Mesenchymal stem cell (in vitro differentiated cells and primary cell): Measurements from ENCODE around the gene BPIFB1.

Experiments used
- DNase-seq: peaks from one replicate; pipeline ENCODE4 v3.0.0-alpha.2; 2013
- H2AFZ ChIP-seq: one replicate; pipeline ENCODE4 v1.6.1; 2013; ENCODE audit warnings: low read depth, mild to moderate bottlenecking, control low read depth, inconsistent platforms, low read length, moderate library complexity
- H2AK5ac ChIP-seq: 2 replicates; pipeline ENCODE4 v1.6.1; 2013; ENCODE audit warnings: low read length, moderate library complexity, mild to moderate bottlenecking, inconsistent platforms; ENCODE audit not compliant: severe bottlenecking
- H2BK120ac ChIP-seq: one replicate; pipeline ENCODE4 v1.6.1; 2013; ENCODE audit warnings: low read depth, mild to moderate bottlenecking, inconsistent platforms, low read length, moderate library complexity
- H2BK12ac ChIP-seq, 2 experiments: one replicate each; pipeline ENCODE4 v1.6.1; 2013; ENCODE audit warnings: inconsistent platforms in 2 of 2, low read length in 2 of 2, mild to moderate bottlenecking in 2 of 2, moderate library complexity in 2 of 2, control low read depth in 1 of 2
- H2BK15ac ChIP-seq: one replicate; pipeline ENCODE4 v1.6.1; 2013; ENCODE audit warnings: mild to moderate bottlenecking, low read depth, inconsistent platforms; ENCODE audit not compliant: poor library complexity, severe bottlenecking
- H2BK5ac ChIP-seq: 2 replicates; pipeline ENCODE4 v1.6.1; 2013; ENCODE audit warnings: low read depth, mild to moderate bottlenecking, low read length, control low read depth, inconsistent platforms; ENCODE audit not compliant: poor library complexity, severe bottlenecking
- H3K14ac ChIP-seq, 2 experiments: one replicate each; pipeline ENCODE4 v1.6.1; 2013; ENCODE audit warnings: inconsistent platforms in 2 of 2, low read length in 2 of 2, control low read depth in 1 of 2, mild to moderate bottlenecking in 1 of 2, moderate library complexity in 1 of 2
- H3K18ac ChIP-seq, 2 experiments: one replicate each; pipeline ENCODE4 v1.6.1; 2013; ENCODE audit warnings: inconsistent platforms in 2 of 2, low read length in 2 of 2, control low read depth in 1 of 2, low read depth in 1 of 2, mild to moderate bottlenecking in 1 of 2
- H3K23ac ChIP-seq, 2 experiments: one replicate each; pipeline ENCODE4 v1.6.1; 2013; ENCODE audit warnings: inconsistent platforms in 2 of 2, low read length in 2 of 2, mild to moderate bottlenecking in 2 of 2, moderate library complexity in 2 of 2, control low read depth in 1 of 2
- H3K27ac ChIP-seq: 2 replicates; pipeline ENCODE4 v1.5.1; 2013; ENCODE audit warnings: mild to moderate bottlenecking, moderate library complexity, low read length, control low read depth, inconsistent platforms; ENCODE audit not compliant: poor library complexity, severe bottlenecking
- H3K27me3 ChIP-seq, 2 experiments: 2 replicates each; pipeline versions ENCODE4 v1.6.1 to v1.7.0; 2013; ENCODE audit warnings: low read length in 2 of 2, mild to moderate bottlenecking in 2 of 2, moderate library complexity in 2 of 2, control low read depth in 1 of 2, inconsistent platforms in 1 of 2; ENCODE audit not compliant: control insufficient read depth in 1 of 2, insufficient read depth in 1 of 2
- H3K36me3 ChIP-seq, 2 experiments: 2 replicates each; pipeline versions ENCODE4 v1.6.1 to v1.7.0; 2013; ENCODE audit warnings: low read length in 2 of 2, control low read depth in 1 of 2, inconsistent platforms in 1 of 2, low read depth in 1 of 2, mild to moderate bottlenecking in 1 of 2; ENCODE audit not compliant: insufficient read depth in 2 of 2, control insufficient read depth in 1 of 2
- H3K4ac ChIP-seq, 2 experiments: one replicate each; pipeline ENCODE4 v1.6.1; 2013; ENCODE audit warnings: inconsistent platforms in 2 of 2, low read length in 2 of 2, mild to moderate bottlenecking in 2 of 2, moderate library complexity in 2 of 2, control low read depth in 1 of 2, low read depth in 1 of 2
- H3K4me1 ChIP-seq: 2 replicates; pipeline ENCODE4 v1.6.1; 2013; ENCODE audit warnings: low read depth, low read length, control low read depth; ENCODE audit not compliant: control insufficient read depth, insufficient read depth
- H3K4me2 ChIP-seq: 2 replicates; pipeline ENCODE4 v1.6.1; 2013; ENCODE audit warnings: low read length, mild to moderate bottlenecking, inconsistent platforms; ENCODE audit not compliant: poor library complexity, severe bottlenecking
- H3K4me3 ChIP-seq, 2 experiments: 2 replicates each; pipeline versions ENCODE4 v1.5.1 to v1.7.0; 2013; ENCODE audit warnings: low read length in 2 of 2, mild to moderate bottlenecking in 2 of 2, control low read depth in 1 of 2, low read depth in 1 of 2; ENCODE audit not compliant: insufficient read depth in 1 of 2
- H3K79me1 ChIP-seq: replicated peaks from 2 replicates; pipeline ENCODE4 v1.6.1; 2013; ENCODE audit warnings: mild to moderate bottlenecking, control low read depth, low read length, inconsistent platforms; ENCODE audit not compliant: poor library complexity, severe bottlenecking
- H3K9ac ChIP-seq: 2 replicates; pipeline ENCODE4 v1.7.0; 2013; ENCODE audit warnings: mild to moderate bottlenecking, low read length, moderate library complexity
- H3K9me3 ChIP-seq: 2 replicates; pipeline ENCODE4 v1.7.0; 2013; ENCODE audit warnings: mild to moderate bottlenecking, low read length; ENCODE audit not compliant: control insufficient read depth
- H4K8ac ChIP-seq: one replicate; pipeline ENCODE4 v1.6.1; 2013; ENCODE audit warnings: inconsistent platforms, mild to moderate bottlenecking, low read length, moderate library complexity
- H4K91ac ChIP-seq: one replicate; pipeline ENCODE4 v1.6.1; 2013; ENCODE audit warnings: mild to moderate bottlenecking, low read length, inconsistent platforms
- WGBS: methylation state at CpG from one replicate; pipeline ENCODE4 v1.1.7; 2013; ENCODE audit warnings: mixed read lengths; 5-methylcytosine and 5-hydroxymethylcytosine counted together

Gene BPIFB1

GRCh38 chr20:33259371-33259770, 23.6 kb upstream of the BPIFB1 start:
- no peak overlapping the region for H4K91ac ChIP-seq
- H2BK15ac ChIP-seq = no peak overlapping the region
- no peak overlapping the region for H2BK12ac ChIP-seq
- H3K18ac ChIP-seq = no peak overlapping the region
- no peaks in the 10 kb centered on the region for H3K4me1 ChIP-seq
- no peak overlapping the region for H2AFZ ChIP-seq
- H3K9me3 ChIP-seq = no peaks in the 10 kb centered on the region
- no peaks in the 10 kb centered on the region for H3K79me1 ChIP-seq
- no peak overlapping the region for H2AK5ac ChIP-seq
- WGBS = 79% methylated on average over 5 of the region's 5 CpGs
- no peak overlapping the region for H3K4me3 ChIP-seq
- no peak overlapping the region for H3K14ac ChIP-seq
- H3K9ac ChIP-seq = no peak overlapping the region
- no peak overlapping the region for H2BK5ac ChIP-seq
- H3K4ac ChIP-seq = no peak overlapping the region
- DNase-seq = no peak
- no peaks in the 10 kb centered on the region for H3K36me3 ChIP-seq
- H3K27me3 ChIP-seq = peaks cover under 1 to 17% of the 10 kb centered on the region in 2 experiments
- H2BK120ac ChIP-seq = no peak overlapping the region
- no peak overlapping the region for H3K23ac ChIP-seq
- no peak overlapping the region for H3K27ac ChIP-seq
- no peak overlapping the region for H4K8ac ChIP-seq
- H3K4me2 ChIP-seq = no peak overlapping the region

DNA sequence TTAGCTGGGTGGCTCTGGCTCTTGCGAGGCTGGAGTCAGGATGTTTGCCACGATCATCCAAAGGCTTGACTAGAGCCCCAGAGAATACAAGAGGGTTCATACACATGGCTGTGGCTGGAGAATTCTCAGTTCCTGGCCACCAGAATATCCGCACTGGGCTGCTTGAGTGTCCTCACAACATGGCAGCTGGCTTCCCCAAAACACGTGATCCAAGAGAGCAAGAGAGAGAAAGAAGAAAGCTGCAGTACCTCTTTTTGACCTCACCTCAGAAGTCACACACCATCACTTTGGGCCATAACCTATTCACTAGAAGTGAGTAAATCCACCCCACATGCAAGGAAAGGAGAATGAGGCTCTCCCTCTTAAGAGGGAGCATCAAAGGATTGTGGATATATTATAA, 21.5 kb upstream of the BPIFB1 start:
- H4K8ac ChIP-seq = no peak overlapping the region
- no peak overlapping the region for H3K18ac ChIP-seq
- no peak overlapping the region for H3K23ac ChIP-seq
- peaks cover 5 to 21% of the 10 kb centered on the region in 2 experiments for H3K27me3 ChIP-seq
- no peak overlapping the region for H3K14ac ChIP-seq
- H3K36me3 ChIP-seq = no peaks in the 10 kb centered on the region
- no peak overlapping the region for H2AK5ac ChIP-seq
- H2BK120ac ChIP-seq = no peak overlapping the region
- no peak overlapping the region for H2BK5ac ChIP-seq
- H3K4me2 ChIP-seq = no peak overlapping the region
- no peak overlapping the region for H3K4me3 ChIP-seq
- H3K27ac ChIP-seq = no peak overlapping the region
- no peaks in the 10 kb centered on the region for H3K9me3 ChIP-seq
- no peak overlapping the region for H2BK12ac ChIP-seq
- H3K9ac ChIP-seq = peak overlapping the region; percentile 71
- no peak overlapping the region for H2AFZ ChIP-seq
- no peaks in the 10 kb centered on the region for H3K79me1 ChIP-seq
- no peak overlapping the region for H3K4ac ChIP-seq
- no peaks in the 10 kb centered on the region for H3K4me1 ChIP-seq
- 67% methylated on average over 3 of the region's 4 CpGs for WGBS
- DNase-seq = no peak
- H4K91ac ChIP-seq = no peak overlapping the region
- no peak overlapping the region for H2BK15ac ChIP-seq

- Histone ChIP-seq H3K14ac (no peak overlapping the region), H4K91ac (no peak overlapping the region), H2BK120ac (no peak overlapping the region), H3K4me2 (no peak overlapping the region), H3K79me1 (no peaks in the 10 kb centered on the region), H3K27me3 (peaks cover 17 to 25% of the 10 kb centered on the region in 2 experiments), H2AFZ (no peak overlapping the region), H3K36me3 (no peaks in the 10 kb centered on the region), H2AK5ac (no peak overlapping the region), H3K4me3 (peak overlapping the region in 1 of 2 experiments; percentile 51), H3K27ac (no peak overlapping the region), H3K23ac (no peak overlapping the region), H3K9ac (peak overlapping the region; percentile 71), H4K8ac (no peak overlapping the region), H2BK12ac (no peak overlapping the region), H3K18ac (no peak overlapping the region), H3K4me1 (no peaks in the 10 kb centered on the region), H3K9me3 (no peaks in the 10 kb centered on the region), H3K4ac (no peak overlapping the region), H2BK15ac (no peak overlapping the region), H2BK5ac (no peak overlapping the region)
- WGBS = 43% methylated on average over 5 of the region's 5 CpGs
- DNase-seq = peak; percentile 60
These were observed 20.4 kb upstream of the BPIFB1 start for GRCh38 chr20:33262658-33263065.

DNA sequence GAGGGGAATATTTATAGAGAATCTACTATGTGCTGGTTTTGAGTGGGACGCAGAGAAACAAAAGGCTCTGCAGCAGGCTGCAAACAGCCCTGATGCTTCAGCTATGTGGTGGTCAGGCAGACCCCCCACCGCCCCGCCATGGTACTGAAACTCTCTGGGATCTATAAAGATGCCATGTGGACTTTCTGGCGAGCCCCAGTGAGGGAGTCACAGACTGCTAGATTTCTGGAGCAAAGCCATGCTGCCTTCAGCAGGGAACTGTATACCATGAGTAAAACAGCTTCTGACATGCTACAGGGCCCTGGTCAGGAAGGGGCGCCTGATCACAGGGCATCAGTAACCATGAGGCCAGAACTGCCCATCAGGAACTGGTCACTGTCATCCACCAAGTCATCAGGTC, 19.2 kb upstream of the BPIFB1 start:
- WGBS = 81% methylated on average over 5 of the region's 5 CpGs
- H3K9ac ChIP-seq = peak overlapping the region; percentile 7
- no peak for DNase-seq
- H3K4ac ChIP-seq = no peak overlapping the region
- no peak overlapping the region for H3K4me3 ChIP-seq
- H3K79me1 ChIP-seq = no peaks in the 10 kb centered on the region
- no peak overlapping the region for H3K23ac ChIP-seq
- no peak overlapping the region for H2AFZ ChIP-seq
- no peak overlapping the region for H2BK5ac ChIP-seq
- H3K36me3 ChIP-seq = no peaks in the 10 kb centered on the region
- no peak overlapping the region for H3K4me2 ChIP-seq
- H4K91ac ChIP-seq = no peak overlapping the region
- no peak overlapping the region for H3K14ac ChIP-seq
- no peak overlapping the region for H2BK120ac ChIP-seq
- H3K4me1 ChIP-seq = no peaks in the 10 kb centered on the region
- H2BK12ac ChIP-seq = no peak overlapping the region
- H3K27me3 ChIP-seq = peaks cover 25 to 28% of the 10 kb centered on the region in 2 experiments
- no peak overlapping the region for H3K27ac ChIP-seq
- H3K18ac ChIP-seq = no peak overlapping the region
- no peak overlapping the region for H2BK15ac ChIP-seq
- no peaks in the 10 kb centered on the region for H3K9me3 ChIP-seq
- H2AK5ac ChIP-seq = no peak overlapping the region
- no peak overlapping the region for H4K8ac ChIP-seq
